T-helper 1 cell treated with Interleukin-12 subunit alpha and Interleukin-12 subunit beta and Interleukin-4 antibody, amounts not matched to agents 30 ng/mL and 1 ng/mL, for 36 hours (primary cell): ENCODE data around the gene PPM1H. TPM values are rescaled to one million over a fixed set of nuclear protein-coding genes. Genes with fewer than 3 reads are reported as not detected.
"Not testable (repeated sequence)": the region's sequence is repeated elsewhere in the genome, so short reads cannot be mapped to it uniquely, and the experiment has no call there.

Experiments used
- intact Hi-C: fragments of 100-400 bp; cut with micrococcal nuclease; formaldehyde crosslinking; loops from one replicate; pipeline ENCODE4 v1.15.1; 2024
- total RNA-seq: library from RNA; stranded (reverse); gene quantifications from 2 replicates; pipeline ENCODE4 v1.2.3, GENCODE V29; 2022

The PPM1H gene
- total RNA-seq, 1 donor from 2014 or later = not detected

DNA sequence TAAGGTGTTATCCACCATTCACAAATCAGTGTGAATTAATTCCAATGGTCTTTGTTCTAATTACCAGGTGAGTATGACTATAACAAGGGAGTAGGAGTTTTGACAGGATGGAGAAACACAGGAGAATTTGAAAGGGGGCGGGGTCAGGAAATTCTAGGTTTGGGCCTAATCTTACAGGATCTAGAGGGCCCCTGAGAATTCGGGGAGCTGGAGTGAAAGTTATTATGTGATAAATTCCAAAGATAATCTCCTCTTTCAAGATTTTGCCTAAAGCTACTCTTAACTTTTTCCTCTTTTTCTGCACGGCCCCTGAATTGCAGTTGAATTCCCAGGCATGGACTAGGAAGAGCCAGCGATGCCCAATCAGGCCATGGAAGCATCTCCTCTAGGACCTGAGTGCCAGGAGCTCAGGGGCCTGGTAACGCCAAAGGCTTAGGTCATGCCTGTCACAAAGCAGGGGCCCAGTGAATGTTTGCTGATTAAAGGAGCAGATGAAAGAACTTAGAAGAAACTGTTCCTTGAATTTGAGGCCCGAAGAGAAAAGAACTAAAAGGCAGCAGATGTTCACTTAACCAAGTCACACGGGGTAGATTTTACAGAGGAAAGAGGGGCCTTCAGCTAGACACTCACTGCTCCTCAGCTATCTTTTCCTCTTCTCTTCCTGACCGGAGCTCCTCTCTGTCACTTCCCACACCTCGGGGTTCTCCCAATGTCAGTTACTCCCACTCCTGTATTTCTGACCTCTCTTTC lies 195.5 kb downstream of the PPM1H start:
- intact Hi-C loops = no loop called here

DNA sequence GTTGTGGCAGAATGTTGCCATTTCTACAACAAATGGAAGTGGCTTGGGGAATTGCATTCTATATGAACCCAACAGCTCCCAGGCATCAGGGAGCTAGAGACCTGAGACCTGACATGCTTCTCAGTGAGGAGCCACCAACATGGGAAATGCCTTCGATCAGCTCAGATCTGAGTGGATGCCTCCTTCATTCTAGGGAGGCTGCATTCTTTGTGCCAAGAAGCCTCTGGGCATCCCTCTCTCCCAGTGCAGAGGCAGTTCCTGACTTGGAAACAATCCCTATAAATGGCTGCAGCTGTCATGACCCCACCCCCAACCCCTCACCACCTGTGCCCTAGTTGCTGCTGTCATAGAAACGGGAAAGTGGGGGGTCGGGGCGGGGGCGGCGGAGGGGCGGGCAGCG lies 196.3 kb downstream of the PPM1H start:
- intact Hi-C loops = no loop called here

DNA sequence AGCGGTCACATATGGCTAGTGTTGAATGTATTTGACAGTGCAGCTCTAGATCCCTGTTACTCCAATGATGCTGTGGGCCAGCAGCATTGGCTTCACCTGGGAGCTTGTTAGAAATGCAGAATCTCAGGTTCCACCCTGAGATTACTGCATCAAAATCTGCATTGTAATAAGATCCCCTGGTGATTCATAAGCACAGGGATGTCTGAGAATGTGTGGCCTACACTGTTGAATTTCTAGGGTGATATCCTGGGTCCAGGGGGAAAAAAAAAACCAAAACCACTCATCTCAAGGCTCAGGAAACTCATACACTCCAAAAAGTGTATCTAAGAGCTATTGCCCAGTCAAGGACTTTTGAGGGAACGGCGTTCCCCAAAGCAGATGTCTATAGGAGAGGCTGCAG lies 196.8 kb downstream of the PPM1H start:
- intact Hi-C loops = no loop called here

DNA sequence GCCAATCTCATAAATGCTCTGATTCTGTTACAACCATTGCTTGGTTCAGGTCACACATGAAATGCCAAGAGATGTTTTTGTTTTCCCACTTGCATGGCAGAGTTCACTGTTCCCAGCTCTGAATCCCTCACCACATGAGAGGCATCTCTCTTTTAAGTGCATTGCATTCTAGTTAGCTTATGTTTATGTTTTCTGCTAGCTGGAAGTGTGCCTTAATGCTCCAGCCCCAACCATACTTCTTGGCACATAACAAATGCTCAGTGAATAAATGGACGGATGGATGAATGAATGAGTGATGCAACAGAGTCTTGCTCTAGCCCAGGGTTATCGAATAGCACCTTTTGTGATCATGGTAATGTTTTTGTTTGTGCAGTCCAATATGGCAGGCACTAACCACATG lies 197.3 kb downstream of the PPM1H start:
- intact Hi-C loops = no loop called here

DNA sequence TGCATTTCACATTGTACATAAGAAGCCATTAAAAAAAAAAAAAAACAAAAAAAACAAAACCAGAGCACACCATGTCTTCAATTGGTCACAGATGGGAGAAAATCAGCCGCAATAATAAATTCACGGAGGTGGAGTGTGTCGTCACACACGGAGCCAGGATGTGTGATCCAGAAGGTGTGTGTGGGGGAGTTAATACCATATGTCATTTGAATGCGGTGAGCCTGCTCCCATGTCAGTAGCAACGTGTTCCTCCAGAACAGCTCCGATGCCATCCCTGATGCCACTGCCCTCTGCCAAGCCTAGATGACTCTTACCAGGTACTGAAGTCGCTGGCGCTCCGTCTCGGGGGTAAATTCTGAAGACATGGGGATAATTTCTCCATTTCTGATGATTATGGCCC lies 197.8 kb downstream of the PPM1H start:
- intact Hi-C loops = no loop called here

DNA sequence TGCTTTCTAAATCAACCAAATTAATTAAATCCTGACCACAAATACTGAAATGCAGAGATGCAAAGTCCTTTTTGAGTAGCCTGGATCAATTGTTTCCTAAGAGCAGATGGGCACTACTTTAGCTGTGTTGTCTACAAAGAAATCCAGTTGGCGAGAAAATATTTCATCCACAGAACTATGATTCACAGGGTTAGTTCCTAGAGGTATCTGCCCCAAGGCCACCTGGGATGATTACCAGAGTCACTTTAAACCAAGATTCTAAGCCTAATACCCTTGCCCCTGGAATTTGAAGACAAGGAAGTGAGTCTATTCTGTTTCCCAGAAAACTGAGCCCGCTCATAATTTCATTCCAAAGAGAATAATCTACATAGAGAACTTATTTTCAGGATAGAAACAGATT lies 198.4 kb downstream of the PPM1H start:
- intact Hi-C loops = no loop called here

DNA sequence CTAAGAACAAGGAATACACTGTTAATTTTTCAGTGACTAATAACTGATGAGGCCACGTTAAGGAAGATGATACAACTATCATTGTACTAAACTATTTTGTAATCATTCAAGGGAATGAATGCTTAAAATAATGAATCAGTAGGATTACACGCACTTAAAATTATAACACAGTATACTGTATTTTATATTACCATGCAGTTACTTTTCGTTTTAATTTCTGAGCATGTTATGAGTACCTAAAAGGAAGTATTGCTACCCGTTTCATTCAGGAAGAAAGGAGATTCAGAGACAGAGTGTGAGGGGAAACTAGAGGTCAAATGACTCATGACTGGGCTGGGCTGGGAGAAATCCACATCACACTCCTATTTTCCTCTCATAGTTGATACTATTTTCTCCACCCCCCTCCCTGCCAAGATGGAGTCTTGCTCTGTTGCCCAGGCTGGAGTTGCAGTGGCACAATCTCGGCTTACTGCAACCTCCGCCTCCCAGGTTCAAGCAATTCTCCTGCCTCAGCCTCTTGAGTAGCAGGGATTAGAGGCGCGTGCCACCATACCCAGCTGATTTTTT lies 202.0 kb downstream of the PPM1H start:
- intact Hi-C loops = no loop called here

DNA sequence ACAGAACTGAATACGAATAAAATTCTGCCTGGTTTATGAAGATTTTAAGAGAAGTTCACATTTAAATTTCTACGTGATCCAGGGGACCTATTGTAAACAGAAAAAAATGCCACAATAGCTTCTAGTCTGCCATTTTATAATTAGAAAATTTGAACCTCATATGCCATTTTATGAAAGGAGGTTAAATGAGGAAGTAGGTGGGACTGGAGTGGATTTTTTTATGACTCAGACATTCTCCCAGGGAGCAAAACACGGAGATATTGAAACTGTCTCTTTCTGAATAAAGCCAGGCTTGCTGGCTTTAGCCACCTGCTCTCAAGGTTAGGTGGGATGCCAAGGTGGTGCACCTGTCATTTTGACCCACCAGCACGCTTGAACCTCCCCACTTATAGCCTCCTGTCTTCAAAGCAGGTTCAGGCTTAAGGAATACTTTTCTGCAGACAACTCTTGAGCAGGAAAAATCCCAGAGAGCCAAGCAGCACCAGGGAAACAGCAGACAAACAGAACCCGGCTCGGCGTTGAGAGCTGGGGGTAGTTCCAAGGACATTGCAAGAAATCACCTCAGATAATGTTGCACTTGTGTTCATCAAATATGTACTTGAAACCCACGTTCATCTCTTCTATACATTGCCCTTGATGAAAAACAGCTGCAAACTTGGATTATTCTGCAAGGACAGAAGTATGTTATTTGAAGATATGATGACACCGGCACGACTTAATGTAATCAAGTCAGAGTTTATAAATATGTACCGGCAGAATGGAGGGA lies 203.7 kb downstream of the PPM1H start:
- intact Hi-C loops = no loop called here

DNA sequence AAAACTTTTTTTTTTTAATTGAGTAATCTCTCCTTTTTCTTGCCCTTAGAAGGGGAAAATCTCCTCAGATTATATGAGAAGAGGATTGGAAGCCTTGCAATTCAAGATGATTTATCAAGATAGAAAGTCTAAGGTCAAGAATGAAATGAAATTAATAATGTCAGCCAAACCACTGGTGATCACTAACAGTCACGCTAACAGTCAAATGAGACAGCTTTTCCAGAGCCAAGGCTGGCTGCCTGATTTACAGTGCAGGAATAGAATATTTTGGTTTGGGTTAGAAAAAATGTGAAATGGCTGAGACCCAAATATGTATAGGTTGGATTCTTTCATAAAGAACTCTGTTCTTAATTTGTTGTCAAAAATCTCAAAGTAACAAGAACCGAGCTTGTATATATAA lies 204.3 kb downstream of the PPM1H start:
- intact Hi-C loops = no loop called here

DNA sequence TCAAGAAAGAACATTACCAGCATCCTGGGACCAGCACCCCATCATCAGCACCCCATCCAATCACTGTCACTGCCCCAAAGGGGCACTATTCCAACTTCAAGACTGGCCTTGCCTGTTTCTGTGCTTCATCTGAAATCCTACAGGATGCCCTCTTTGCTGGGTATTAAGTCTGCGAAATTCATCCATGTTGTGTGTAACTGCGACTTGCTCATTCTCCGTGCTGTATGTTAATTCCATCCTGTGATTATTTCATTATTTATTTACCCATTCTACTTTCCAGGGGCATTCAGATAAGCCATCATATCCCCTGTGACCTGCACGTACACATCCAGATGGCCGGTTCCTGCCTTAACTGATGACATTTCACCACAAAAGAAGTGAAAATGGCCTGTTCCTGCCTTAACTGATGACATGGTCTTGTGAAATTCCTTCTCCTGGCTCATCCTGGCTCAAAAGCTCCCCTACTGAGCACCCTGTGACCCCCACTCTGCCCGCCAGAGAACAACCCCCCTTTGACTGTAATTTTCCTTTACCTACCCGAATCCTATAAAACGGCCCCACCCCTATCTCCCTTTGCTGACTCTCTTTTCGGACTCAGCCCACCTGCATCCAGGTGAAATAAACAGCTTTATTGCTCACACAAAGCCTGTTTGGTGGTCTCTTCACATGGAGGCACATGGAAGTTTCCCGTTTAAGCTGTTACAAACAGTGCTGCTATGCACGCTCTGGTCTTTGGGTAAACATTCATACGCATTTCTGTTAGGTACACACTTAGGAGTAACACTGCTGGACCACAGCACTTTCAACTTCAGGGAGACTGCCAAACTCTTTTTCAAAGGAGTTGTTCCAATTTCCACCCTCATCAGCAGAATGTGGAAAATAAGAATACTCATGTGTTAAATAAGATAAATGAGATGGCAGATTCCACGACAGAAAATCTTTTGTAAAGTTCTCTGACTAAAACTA lies 205.1 kb downstream of the PPM1H start:
- intact Hi-C loops = not testable (repeated sequence)

DNA sequence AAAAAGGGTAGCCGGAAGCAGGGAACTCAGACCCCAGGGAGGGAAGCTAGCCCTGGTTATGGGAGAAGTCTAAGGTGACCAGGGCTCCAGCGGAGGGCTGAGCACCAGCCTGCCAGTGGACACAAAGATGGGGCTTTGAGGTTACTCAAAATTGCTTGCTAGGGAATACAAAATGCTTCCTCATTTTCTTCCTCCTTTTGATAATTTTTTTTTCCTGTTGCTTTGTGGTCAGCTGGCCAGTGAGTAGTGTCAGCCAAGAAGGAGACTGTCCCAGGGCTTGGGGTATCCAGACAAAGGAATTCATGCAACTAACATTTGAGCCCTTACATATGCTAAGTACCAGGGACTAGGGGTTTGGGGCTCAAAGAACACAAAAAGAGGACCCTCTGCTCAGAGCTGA lies 206.2 kb downstream of the PPM1H start:
- intact Hi-C loops = no loop called here

DNA sequence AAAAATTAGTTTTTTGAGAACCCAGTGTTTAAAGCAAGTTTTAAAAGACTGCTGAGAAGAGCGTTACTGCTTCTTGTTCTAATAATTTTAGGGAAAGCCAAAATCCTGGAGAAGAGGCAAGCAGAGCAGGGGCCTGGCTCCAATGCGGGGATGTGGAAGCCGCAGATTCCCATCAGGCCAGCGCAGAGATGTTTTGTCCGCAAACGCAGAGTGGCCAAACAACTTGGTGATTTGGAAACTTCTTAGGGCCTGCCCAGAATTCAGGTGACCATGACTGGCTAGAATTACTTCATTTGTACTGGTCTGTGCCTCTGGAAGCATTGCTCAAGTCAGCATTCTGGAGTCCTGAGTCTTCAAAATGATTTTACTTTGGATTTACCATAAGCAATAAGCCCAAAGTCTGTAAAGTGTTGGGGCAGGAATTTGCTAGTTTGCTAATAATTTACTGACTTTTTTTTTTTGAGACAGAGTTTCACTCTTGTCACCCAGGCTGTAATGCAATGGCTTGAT lies 208.4 kb downstream of the PPM1H start:
- intact Hi-C loops = no loop called here

DNA sequence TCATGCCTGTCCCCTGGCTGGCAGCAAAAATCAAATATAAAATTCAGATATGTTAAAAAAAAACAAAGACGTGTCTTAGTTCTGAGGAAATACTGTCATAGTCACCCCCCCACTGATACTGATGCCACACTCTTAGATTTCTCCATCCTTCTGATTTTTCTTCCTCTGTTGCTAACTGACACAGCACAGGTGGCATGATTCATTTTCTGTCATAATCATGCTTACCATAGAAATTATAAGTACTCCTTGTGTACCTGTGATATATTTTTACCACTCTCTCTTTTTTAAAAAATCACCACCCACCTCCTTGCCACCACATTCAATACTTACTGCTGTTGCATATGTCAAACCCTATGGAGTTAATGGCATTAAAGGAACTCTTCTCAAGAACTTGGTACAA lies 209.2 kb downstream of the PPM1H start:
- intact Hi-C loops = no loop called here

DNA sequence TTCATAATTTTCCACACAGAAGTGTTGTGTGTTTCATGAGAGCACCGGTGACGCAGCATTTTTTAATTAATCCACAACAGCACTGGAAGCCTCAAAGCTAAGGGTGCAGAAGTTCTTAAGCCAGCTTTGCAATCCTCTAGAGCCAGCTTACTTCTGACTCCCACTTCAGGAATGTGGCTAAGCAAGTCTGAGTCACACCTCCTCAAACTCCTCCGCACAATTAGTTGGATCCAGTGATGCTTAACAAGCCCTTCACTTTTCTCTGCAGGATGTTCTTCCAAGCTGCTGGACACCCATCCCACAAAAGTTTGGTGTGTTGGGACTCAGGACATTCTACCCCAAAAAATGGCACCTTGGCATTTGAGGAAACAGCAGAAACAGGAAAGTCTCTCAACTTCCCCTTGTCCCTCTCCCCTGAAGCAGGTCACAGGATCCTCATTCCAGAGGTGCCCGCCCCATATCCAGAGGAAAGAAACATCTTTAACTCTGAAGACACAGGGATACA lies 210.0 kb downstream of the PPM1H start:
- intact Hi-C loops = no loop called here

DNA sequence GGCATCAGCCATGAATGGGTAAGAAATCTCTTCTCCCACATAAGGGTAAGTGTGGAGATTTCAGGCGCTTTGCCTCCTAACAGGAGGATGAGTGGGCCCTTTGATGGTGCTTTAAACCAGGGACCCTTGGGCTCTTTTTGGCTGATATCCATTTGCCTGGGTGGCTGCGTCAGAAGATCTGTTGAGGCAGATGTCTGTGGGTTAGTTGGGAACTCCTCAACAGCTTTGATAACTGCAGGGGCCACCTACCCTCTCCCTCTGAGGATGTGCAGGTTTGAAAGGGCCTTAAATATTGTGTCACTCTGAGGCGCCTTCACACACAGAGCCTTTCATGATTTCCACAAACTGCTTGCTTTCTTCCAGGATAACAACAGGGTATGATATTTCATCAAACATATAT lies 210.7 kb downstream of the PPM1H start:
- intact Hi-C loops = no loop called here

DNA sequence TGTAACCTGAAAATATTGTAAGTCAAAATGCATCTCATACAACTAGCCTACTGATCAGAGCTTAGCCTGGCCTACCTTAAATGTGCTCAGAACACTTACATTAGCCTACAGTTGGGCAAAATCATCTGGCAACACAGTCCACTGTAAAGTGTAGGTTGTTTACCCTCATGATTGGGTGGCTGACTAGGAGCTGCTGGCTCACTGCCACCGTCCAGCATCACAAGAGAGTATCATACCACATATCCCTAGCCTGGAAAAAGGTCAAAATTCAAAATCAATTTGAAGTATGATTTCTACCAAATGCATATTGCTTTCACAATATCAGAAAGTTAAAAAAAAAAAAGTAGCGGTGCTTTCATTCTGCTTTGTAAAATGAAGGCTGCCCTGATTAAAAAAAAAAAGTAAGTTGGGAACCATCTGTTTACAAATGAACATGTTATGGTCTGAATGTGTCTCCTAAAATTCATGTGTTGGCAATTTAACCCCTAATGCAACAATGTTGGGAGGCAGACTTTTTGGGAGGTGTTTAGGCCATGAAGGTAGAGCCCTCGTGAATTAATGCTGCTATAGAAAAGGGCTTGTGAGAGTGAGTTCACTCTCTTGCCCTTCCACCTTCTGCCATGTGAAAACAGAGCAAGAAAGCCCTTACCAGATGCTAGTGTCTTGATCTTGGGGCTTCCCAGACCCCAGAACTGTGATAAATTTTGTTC lies 211.8 kb downstream of the PPM1H start:
- intact Hi-C loops = no loop called here

DNA sequence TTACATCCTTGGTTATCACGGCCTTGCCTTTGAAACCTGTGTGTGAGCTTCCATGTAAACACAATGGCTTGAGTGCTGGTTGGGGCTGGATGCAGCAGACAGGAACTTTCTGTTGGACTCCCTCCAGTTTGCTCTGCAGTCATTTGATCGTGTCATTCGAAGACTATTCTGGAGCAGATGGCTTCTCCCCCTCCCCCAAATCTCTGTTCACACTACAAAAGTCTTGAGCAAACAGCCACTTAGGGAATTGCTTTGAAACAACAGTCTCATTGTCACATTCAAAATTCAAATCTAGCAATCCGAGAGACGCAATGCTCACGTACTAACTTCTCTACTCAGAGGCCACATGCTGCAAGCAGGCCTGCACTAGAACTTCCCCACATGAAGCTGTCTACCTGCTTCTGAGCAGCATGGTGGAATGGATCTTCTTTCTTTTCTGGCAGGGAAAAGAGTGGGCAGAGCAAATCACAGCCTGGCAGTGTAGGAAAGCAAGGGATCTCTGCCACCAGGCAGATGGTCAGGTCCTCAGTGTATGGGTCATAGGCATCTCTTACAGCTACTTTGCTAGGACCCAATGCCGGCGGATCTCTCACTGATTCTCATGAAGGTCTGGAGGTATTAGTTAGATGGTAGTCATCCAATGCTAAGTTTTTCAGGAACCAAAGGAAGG lies 214.2 kb downstream of the PPM1H start:
- intact Hi-C loops = no loop called here

DNA sequence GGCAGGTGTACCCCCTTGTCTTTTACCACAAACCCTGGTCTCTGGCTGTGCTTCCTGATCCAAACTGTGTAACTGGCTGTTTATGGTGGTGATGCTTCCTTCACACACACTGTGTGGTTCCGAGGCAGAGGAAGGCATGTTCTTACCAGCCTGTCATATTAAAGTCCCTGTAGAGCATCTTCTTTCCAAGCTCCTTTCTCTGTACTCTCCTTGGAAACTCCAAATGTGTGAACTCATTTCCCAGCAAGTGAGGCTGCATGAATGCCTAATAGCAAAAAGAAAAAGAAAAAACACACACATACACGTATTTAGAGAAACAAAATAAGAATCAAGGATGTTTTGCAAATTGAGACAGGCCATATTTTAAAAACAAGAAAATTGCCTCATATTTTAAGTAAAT lies 214.9 kb downstream of the PPM1H start:
- intact Hi-C loops = no loop called here

DNA sequence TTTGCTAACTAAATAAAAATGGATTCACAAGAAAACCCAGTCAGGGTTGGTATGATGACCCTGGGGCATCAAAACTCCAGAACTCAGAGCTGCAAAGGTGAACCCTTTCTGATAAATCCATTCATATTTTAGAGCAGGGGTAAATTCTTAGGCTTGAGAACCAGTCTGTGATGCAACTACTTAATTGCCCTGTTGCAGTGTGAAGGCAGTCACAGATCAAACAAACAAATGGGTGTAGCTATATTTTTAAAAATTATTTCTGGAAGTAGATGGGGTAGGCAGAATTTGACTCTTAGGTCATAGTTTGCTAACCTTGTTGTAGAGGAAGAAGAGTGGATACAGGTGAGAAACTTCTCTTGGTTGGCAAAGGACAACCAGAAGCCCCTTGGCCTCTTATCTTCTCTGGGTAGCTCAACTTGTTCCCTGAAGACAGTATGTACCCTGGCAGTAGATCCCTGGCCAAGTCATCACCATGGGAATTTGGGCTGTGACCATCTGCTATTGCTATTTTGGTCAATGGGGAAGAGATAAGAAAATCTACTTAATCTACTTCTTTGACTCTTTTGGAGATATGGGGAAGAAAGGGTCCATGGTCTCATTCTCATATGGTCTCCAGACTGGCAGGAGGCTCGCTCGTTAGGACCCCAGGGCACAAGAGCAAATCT lies 216.1 kb downstream of the PPM1H start:
- intact Hi-C loops = no loop called here
